Measurements from ENCODE around the gene EXOC4.

GRCh38 chr7:134045716-134046115 is 792.8 kb downstream of the EXOC4 start:
- TF ChIP-seq CTCF (IDR thresholded peaks at IDR 0.05) (no peak), POLR2A (IDR thresholded peaks at IDR 0.05) (no peak)
